ENCODE data around the gene SPATA13. TPM values are rescaled to one million over a fixed set of nuclear protein-coding genes. Genes with fewer than 3 reads are reported as not detected.

The SPATA13 gene
- total RNA-seq, 1 donor from 2014 or later = 8.4 TPM

- intact Hi-C loops (cut with micrococcal nuclease) = loop anchor here (2.0 kb wide), 1 partner anchor 51 kb away; no protein-coding TSS in a partner anchor
- TF ChIP-seq, protein P1, sequence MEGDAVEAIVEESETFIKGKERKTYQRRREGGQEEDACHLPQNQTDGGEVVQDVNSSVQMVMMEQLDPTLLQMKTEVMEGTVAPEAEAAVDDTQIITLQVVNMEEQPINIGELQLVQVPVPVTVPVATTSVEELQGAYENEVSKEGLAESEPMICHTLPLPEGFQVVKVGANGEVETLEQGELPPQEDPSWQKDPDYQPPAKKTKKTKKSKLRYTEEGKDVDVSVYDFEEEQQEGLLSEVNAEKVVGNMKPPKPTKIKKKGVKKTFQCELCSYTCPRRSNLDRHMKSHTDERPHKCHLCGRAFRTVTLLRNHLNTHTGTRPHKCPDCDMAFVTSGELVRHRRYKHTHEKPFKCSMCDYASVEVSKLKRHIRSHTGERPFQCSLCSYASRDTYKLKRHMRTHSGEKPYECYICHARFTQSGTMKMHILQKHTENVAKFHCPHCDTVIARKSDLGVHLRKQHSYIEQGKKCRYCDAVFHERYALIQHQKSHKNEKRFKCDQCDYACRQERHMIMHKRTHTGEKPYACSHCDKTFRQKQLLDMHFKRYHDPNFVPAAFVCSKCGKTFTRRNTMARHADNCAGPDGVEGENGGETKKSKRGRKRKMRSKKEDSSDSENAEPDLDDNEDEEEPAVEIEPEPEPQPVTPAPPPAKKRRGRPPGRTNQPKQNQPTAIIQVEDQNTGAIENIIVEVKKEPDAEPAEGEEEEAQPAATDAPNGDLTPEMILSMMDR (IDR thresholded peaks at IDR 0.05; ENCODE audit: borderline replicate concordance) = no peak
- H3K36me3 ChIP-seq = peaks cover 39% of the 10 kb centered on the region
- no peak overlapping the region for H3K4me3 ChIP-seq
- no peaks in the 10 kb centered on the region for H3K27me3 ChIP-seq (ENCODE audit: low read depth)
- H3K9me3 ChIP-seq (replicated peaks) = no peaks in the 10 kb centered on the region
- peaks cover 28% of the 10 kb centered on the region for H3K4me1 ChIP-seq
- DNase-seq = no peak
- H3K27ac ChIP-seq (replicated peaks) = no peak overlapping the region
Measured at GRCh38 chr13:24282256-24282655, 121.7 kb downstream of the SPATA13 start.

DNA sequence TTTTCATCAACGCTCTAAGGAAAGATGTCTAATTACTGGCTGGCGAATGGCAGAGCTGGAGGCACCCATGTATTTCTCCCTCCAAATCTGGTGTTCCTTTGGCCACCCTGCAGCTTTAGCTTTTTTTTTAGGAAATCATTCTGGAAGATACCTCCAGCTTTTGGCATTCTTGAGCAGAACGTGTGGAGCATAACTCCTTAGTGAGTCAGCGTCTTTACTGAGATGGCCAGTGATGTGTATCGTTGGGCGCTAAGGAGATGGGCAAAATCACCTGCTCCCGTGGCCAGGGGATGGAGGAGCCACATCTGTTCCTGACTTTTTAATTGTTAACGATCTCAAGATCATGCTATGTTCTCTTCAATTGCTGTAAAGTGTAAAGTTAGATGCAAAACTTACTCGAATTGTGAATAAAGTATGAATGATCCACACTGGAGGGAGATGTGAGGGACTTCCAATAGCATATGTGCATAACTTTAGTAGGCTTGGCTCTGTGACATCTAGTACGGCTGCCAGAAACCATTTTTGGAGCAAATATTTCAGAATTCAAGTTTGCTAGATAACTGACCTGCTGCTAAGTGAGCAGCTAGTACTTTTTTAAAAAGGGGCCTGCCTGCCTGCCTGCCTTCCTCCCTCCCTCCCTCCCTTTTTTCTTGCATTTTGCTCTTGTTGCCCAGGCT is 124.5 kb downstream of the SPATA13 start:
- peaks cover 67% of the 10 kb centered on the region for H3K36me3 ChIP-seq

DNA sequence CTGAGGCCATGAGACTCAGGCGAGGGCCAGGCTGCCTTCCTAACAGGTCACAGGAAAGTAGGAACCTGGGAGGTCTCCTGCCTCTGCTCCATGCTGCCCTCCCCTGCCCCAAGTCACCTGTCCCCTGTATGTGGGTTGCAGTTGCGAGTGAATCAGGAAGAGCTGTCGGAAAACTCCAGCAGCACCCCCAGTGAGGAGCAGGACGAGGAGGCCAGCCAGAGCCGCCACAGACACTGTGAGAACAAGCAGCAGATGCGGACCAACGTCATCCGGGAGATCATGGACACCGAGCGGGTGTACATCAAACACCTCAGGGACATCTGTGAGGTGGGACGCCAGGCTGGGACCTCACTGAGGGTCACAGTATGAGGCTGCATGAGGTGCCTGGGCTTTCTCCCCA is 126.1 kb downstream of the SPATA13 start:
- intact Hi-C loops (cut with micrococcal nuclease) = no loop called here
- peaks cover 82% of the 10 kb centered on the region for H3K36me3 ChIP-seq
- DNase-seq = no peak

More for the DNA sequence above, 124.5 kb downstream of the SPATA13 start:
- Histone ChIP-seq H3K27ac (replicated peaks) (no peak overlapping the region), H3K9me3 (replicated peaks) (no peaks in the 10 kb centered on the region), H3K4me3 (no peak overlapping the region), H3K4me1 (peaks cover 28% of the 10 kb centered on the region), H3K27me3 (ENCODE audit: low read depth) (no peaks in the 10 kb centered on the region)
- DNase-seq = no peak
- intact Hi-C loops (cut with micrococcal nuclease) = no loop called here
- TF ChIP-seq, protein P1 (IDR thresholded peaks at IDR 0.05; ENCODE audit: borderline replicate concordance) = no peak

DNA sequence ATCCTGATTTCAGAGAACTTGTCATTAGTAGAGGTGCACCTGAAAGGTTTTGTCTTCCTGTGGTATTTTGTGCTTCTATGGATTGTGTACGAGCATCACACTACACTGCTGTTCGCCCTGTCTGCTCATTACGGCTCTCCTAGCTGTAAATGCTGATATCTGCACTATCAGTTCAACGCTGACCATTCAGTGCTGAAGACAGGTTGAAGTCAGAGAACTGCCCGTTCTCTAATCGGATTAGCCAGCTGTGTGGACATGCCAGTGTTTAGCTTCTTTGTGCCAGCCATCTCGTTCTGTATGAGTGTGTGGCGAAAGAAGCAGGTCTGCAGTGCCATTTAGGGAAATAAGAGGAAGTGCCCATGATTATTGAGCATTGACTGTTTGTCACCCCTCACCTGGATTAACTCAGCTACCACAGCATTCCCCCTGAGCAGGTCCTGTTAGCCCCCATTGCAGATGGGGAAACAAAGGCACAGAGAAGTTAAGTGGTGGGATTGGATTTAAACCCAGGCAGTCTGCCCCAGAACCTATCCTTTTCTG is 127.3 kb downstream of the SPATA13 start:
- TF ChIP-seq, protein P1 (IDR thresholded peaks at IDR 0.05; ENCODE audit: borderline replicate concordance) = no peak
- no peaks in the 10 kb centered on the region for H3K27me3 ChIP-seq (ENCODE audit: low read depth)
- peaks cover 10% of the 10 kb centered on the region for H3K4me1 ChIP-seq

More for the DNA sequence above, 126.1 kb downstream of the SPATA13 start:
- TF ChIP-seq, protein P1 (IDR thresholded peaks at IDR 0.05; ENCODE audit: borderline replicate concordance) = no peak
- H3K27ac ChIP-seq (replicated peaks) = no peak overlapping the region
- no peaks in the 10 kb centered on the region for H3K27me3 ChIP-seq (ENCODE audit: low read depth)
- H3K4me3 ChIP-seq = no peak overlapping the region
- H3K4me1 ChIP-seq = peaks cover 22% of the 10 kb centered on the region
- no peaks in the 10 kb centered on the region for H3K9me3 ChIP-seq (replicated peaks)

DNA sequence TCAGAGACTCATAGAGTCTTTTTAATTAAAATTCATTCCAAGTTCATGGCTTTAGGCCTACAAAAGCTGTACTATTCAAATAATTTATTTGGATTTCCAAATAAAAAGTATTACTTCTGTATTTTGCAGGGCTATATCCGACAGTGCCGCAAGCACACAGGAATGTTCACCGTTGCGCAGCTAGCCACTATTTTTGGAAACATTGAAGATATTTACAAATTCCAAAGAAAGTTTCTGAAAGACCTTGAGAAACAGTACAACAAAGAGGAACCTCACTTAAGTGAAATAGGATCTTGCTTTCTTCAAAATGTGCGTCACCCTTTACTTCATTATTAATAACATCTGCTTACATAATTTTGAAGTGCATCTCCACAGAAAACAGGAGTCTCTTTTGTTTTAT is 128.3 kb downstream of the SPATA13 start:
- TF ChIP-seq, protein P1 (IDR thresholded peaks at IDR 0.05; ENCODE audit: borderline replicate concordance) = no peak

More for the DNA sequence above, 127.3 kb downstream of the SPATA13 start:
- Histone ChIP-seq H3K36me3 (peaks cover 91% of the 10 kb centered on the region), H3K4me3 (no peak overlapping the region), H3K9me3 (replicated peaks) (no peaks in the 10 kb centered on the region), H3K27ac (replicated peaks) (no peak overlapping the region)
- DNase-seq = no peak
- intact Hi-C loops (cut with micrococcal nuclease) = no loop called here

More for the DNA sequence above, 128.3 kb downstream of the SPATA13 start:
- intact Hi-C loops (cut with micrococcal nuclease) = no loop called here
- Histone ChIP-seq H3K4me3 (no peak overlapping the region), H3K27ac (replicated peaks) (no peak overlapping the region), H3K9me3 (replicated peaks) (no peaks in the 10 kb centered on the region), H3K4me1 (no peaks in the 10 kb centered on the region), H3K36me3 (peaks cover 96% of the 10 kb centered on the region), H3K27me3 (ENCODE audit: low read depth) (no peaks in the 10 kb centered on the region)
- DNase-seq = no peak

All from left ventricle myocardium inferior (tissue), 1 donor.